Spleen (tissue), 7 donors: ENCODE measurements around the gene CMC1.
"Not testable (repeated sequence)": the region's sequence is repeated elsewhere in the genome, so short reads cannot be mapped to it uniquely, and the experiment has no call there.

Experiments
- POLR2A ChIP-seq, 3 donors: fragments of 450-650 bp; IDR thresholded peaks; one replicate each; pipeline ENCODE4 v1.5.1; 2017; ENCODE audit warnings: antibody characterized with exemption in 3 of 3, mild to moderate bottlenecking in 1 of 3
- POLR2AphosphoS5 ChIP-seq, 3 donors: sonication (generic); formaldehyde crosslinking; IDR thresholded peaks; one replicate each; pipeline ENCODE4 v1.5.1; 2017; ENCODE audit warnings: antibody characterized with exemption in 3 of 3
- TF ChIP-seq, protein P1 (sequence below), 11 experiments: fragments of 200-600 bp in 7 of 11; fragments of 450-650 bp in 4 of 11; sonication (generic) in 4 of 11; IDR thresholded peaks in 8 of 11; conservative IDR thresholded peaks in 3 of 11; 1 replicate in 7 of 11; 2 replicates in 4 of 11; pipeline versions ENCODE4 v1.4.0 to v1.8.0; 2016 to 2021; ENCODE audit warnings: antibody characterized with exemption in 11 of 11, inconsistent platforms in 4 of 11, mild to moderate bottlenecking in 1 of 11
- donor health status: DM: no; HTN: no; CAD: no; lungs with moderate emphysema.
- donor health status: DM: no; HTN: no; CAD: no.
- donor health status: DM: no; HTN: no; CAD: no.

DNA sequence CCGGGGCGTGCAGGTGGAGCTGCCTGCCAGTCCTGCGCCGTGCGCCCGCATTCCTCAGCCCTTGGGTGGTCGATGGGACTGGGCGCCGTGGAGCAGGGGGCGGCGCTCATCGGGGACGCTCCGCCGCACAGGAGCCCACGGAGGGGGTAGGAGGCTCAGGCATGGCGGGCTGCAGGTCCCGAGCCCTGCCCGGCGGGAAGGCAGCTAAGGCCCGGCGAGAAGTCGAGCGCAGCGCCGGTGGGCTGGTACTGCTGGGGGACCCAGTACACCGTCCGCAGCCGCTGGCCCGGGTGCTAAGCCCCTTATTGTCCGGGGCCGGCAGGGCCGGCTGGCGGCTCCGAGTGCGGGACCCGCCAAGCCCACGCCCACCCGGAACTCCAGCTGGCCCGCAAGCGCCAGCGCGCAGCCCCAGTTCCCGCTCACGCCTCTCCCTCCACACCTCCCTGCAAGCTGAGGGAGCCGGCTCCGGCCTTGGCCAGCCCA lies 41.0 kb upstream of the CMC1 start:
- TF ChIP-seq, protein P1, sequence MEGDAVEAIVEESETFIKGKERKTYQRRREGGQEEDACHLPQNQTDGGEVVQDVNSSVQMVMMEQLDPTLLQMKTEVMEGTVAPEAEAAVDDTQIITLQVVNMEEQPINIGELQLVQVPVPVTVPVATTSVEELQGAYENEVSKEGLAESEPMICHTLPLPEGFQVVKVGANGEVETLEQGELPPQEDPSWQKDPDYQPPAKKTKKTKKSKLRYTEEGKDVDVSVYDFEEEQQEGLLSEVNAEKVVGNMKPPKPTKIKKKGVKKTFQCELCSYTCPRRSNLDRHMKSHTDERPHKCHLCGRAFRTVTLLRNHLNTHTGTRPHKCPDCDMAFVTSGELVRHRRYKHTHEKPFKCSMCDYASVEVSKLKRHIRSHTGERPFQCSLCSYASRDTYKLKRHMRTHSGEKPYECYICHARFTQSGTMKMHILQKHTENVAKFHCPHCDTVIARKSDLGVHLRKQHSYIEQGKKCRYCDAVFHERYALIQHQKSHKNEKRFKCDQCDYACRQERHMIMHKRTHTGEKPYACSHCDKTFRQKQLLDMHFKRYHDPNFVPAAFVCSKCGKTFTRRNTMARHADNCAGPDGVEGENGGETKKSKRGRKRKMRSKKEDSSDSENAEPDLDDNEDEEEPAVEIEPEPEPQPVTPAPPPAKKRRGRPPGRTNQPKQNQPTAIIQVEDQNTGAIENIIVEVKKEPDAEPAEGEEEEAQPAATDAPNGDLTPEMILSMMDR (IDR thresholded peaks at IDR 0.05 in 8 of 11, conservative IDR thresholded peaks at IDR 0.05 in 3 of 11) = not testable (repeated sequence)
- not testable (repeated sequence) for TF ChIP-seq POLR2A, POLR2AphosphoS5 (IDR thresholded peaks at IDR 0.05)
